Left ventricle myocardium superior (tissue), 1 donor: ENCODE results near the gene WDR48. TPM values are rescaled to one million over a fixed set of nuclear protein-coding genes. Genes with fewer than 3 reads are reported as not detected.

Source experiments
- ATAC-seq: fragments of 200-7000 bp; cut with Tn5 transposase; one replicate; pipeline ENCODE4 v1.9.1; 2020; ENCODE audit warnings: mild to moderate bottlenecking, moderate library complexity
- DNase-seq: peaks from one replicate; pipeline ENCODE4 v3.0.0-alpha.2; 2020
- intact Hi-C: fragments of 100-400 bp; cut with micrococcal nuclease; formaldehyde crosslinking; loops from one replicate; pipeline ENCODE4 v1.11.0; 2022
- total RNA-seq: library from RNA; stranded (reverse); fragmentation: NEBNext Ultra II Directional; extraction: Animal tissue kit (Norgen Biotek cat#: 25700); gene quantifications from one replicate; pipeline ENCODE4 v1.2.1, GENCODE V29; 2021
- donor health status: DM: no; HTN: yes; CAD: no; lungs with severe emphysema.

Gene WDR48
- total RNA-seq, 1 donor from 2014 or later, result 33.1 TPM

GRCh38 chr3:39099242-39099641, 47.4 kb downstream of the WDR48 start:
- DNase-seq (no peak), ATAC-seq (no peak)
- intact Hi-C loops, result no loop called here

DNA sequence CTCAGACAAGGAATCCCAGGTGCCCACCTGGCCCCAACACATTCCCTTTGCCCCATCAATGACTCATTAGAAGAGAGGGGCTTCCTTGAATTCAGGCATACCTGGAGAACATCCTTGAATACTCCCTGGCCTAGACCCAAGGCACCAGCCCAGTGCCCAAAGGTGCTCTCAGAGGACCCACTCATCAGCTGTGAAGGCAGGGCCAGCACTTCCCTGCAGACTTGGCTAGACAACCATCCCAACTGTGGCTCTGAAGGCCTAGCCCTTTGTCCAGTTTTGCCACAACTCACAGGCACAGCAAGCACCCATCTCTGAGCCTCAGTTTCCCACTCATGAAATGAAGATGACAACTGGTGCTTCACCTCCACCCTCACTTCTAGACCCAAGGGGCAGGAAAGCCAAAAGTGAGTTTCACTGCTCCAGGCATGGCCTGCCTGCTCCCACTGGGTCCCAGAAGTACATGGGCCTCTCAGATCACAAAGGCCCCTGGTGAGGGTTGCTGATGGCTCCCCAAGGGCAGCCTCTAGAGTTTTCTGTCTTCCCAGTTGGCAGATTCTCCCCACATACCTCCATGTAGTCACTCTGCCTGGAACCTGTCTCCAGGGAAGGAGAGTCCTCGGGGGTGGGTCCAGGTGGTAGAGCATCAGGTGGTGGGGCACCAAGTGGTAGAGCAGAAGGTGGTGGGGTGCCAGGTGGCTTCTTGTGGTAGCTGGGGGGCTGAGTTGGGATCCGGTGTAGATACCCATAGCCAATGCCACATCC, 48.1 kb downstream of the WDR48 start:
- intact Hi-C loops, result no loop called here
- ATAC-seq, result no peak
- no peak for DNase-seq

GRCh38 chr3:39100500-39100886, 48.7 kb downstream of the WDR48 start:
- DNase-seq, result no peak
- no peak for ATAC-seq
- intact Hi-C loops, result no loop called here

DNA sequence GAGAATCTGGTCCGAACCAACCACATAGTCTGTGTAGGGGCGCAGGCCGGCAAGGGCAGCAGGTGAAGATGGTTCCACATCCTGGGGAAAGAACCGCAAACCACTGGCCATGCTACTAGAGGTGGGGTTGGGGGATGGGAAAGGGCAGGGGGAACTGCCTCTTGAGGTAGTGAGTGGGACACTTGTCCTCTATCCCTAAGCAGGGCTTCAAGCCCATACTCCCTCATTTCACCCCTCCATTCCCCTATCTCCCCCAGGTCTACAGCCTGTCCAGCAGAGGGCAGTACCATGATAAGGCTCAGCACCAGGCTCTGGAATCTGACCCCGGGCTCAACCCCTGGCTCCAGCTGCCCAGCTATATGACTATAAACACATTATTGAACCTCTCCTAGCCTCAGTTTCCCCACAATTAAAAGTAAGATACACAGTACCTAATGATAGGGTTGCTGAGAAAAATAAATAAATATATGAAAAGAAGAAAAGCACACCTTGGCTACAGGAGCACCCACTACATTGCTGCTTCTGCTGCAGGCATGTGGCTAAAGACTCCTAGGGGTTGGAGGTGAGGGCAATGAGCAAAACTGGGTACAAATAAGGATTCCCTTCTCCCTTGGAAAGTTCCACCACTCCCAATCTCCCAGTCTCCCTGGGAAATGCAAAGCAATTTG, 49.3 kb downstream of the WDR48 start:
- intact Hi-C loops, result no loop called here
- peak; percentile 54 for ATAC-seq
- peak; percentile 46 for DNase-seq

DNA sequence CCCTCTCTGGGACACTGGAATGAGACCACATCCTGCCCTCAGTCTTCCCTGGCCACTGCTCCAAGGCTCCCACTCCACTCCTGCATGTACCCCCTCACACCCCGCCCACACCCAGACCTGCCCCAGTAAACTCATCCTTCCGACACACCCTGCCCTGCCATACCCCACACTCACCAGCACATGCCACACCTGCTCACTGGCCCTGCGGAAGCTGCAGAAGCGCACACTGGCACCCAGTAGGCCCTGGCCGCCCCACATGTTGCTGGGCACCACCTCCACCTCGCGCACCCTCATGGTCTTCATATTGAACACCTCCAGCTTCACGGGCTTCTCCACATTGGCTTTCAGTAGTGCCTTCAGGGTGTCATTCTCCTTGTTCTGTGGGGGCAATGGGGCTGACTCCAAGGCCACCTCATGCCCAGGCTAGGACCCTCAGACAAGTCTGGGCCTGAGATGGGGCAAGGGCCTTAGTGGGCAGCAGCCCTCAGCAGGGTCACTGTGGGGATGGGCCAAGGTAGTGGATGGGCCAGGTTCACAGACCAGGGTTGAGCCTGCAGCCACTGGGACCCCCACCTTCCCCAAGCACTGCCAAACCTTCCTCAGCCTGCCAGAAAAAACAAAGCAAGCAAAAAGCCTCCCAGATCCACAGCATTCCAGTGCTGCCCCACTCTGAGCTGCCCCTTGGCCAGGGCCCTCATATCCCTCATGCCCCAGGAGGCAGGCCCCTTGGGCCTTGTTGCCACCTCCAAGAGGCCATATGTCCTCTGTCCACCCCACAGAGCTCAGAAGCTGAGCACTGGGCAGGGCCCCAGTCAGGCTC, 50.9 kb downstream of the WDR48 start:
- ATAC-seq (no peak), DNase-seq (no peak)
- intact Hi-C loops, result no loop called here

GRCh38 chr3:39103324-39103693, 51.5 kb downstream of the WDR48 start:
- no peak for ATAC-seq
- intact Hi-C loops, result no loop called here
- DNase-seq, result no peak

DNA sequence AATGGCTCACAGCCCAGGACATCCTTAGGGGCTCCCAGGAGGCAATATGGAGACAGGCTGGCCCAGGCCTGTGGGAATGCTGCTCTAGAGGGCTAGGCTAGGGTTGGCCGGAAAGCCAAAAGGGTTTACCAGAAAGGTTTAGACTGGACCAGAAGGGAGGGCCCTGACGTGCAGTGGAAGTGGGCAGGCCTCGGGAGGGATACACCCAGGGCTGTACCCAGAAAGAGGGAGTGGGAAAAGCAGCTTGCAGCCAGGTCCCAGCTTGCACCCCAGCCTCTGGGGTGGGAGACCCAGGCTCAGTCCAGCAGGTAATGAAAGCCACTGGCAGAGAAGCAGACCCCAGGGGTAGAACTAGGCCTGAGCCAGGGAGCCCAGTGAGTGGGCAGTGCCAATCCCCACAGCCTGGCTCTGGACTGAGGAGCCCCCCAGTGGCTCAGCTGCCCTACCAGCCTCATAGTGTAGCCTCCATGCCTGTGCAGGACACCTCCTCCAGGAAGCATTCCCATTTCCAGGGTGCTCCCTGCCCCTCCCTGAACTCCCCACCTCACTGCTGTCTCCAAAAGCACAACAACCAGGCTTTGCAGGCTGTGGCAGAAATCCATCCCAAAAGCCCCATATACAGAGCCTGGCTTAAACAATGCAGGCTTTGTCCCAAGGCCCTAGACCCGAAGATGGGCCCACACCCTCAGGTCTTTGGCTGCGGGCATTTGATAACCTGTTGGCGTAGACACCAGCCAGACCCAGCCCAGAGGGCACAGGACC, 52.2 kb downstream of the WDR48 start:
- intact Hi-C loops, result no loop called here
- no peak for DNase-seq
- no peak for ATAC-seq

- intact Hi-C loops, result no loop called here
- ATAC-seq (no peak), DNase-seq (no peak)
Measured at GRCh38 chr3:39104961-39105686, 53.3 kb downstream of the WDR48 start.

DNA sequence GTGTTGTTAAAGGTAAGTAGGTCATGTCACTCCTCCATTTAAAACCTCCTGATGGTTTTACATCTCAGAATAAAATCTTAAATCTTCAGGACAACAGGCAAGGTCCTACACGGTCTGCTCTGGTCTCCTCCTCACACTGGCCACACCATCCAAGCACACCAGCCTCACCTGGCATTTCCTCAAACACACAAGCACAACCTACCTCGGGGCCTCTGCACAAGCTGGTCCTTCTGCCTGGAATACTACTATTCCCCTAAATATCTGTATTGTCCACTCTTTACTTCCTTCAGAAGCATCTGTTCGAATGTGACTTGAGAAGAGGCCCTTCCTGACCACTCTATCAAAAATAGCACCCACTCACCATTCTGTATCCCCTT, 53.9 kb downstream of the WDR48 start:
- intact Hi-C loops, result no loop called here
- DNase-seq (no peak), ATAC-seq (no peak)

GRCh38 chr3:39106281-39106811, 54.5 kb downstream of the WDR48 start:
- DNase-seq, result no peak
- intact Hi-C loops, result no loop called here
- ATAC-seq, result no peak

GRCh38 chr3:39106851-39107387, 55.1 kb downstream of the WDR48 start:
- peak; percentile 69 for ATAC-seq
- intact Hi-C loops, result no loop called here

GRCh38 chr3:39107388-39108199, 55.8 kb downstream of the WDR48 start, which contains the start of the genes GORASP1 and TTC21A:
TSS of gene GORASP1 (minus strand) at chr3:39107627. CDS start at chr3:39107541, 86 bp downstream.
TSS of gene TTC21A (plus strand) at chr3:39107680. CDS start at chr3:39107838, 158 bp downstream.
- DNase-seq (peak; percentile 92), ATAC-seq (peak; percentile 93)
- intact Hi-C loops, result no loop called here

More at GRCh38 chr3:39106851-39107387, 55.1 kb downstream of the WDR48 start:
- DNase-seq, result peak; percentile 78

DNA sequence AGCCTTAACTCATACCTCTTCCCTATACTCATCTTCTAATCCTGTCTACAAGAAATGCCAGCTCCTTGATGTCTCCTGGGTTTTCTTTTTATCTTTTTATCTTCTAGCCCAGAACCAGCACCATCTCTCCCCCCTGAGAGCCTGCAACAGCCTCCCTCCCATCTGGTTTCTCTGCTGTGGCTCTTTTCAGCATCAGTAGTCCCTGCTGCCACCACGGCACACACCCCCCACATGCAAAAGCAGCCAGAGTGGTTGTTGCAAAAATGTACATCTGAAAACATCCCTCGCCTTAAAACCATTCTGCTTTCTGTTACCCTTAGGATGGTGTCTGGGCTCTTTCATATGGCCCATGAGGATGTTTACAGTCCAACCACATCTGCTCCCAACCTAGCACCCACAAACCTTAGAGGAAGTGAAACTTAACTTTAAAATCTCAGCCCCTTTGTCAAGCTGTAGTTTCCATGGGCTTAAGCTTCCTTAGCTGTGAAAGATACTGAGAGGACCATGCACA, 56.4 kb downstream of the WDR48 start:
- DNase-seq (no peak), ATAC-seq (no peak)
- intact Hi-C loops, result no loop called here

GRCh38 chr3:39109086-39109485, 57.3 kb downstream of the WDR48 start:
- ATAC-seq, result no peak

DNA sequence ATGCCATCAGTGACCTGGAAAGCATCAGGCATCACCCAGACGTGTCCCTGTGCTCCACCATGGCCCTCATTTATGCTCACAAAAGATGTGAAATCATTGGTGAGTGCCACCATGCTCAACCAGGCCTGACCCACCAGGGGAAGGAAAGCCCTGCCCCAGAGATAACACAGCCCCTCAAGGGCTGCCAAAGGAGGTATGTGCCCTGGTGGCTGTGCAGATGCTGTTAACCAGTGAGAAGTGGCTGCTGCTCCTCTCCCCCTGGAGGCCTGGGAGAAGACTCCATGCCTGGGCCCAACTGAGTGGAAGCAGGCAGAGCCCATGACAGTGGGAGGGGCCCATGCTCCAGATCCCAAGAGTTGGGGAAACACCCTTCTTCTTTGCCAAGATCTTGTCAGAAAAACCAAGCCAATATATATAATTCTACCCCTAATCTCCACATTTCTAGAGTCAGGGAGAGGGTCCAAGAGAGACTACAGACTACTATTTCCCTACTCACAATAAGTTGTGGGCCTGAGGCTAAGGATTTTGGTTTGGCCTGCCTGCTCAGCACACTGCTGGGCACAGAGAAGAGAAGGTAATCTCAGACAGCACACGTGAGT, 58.3 kb downstream of the WDR48 start:
- no peak for ATAC-seq

More at GRCh38 chr3:39109086-39109485, 57.3 kb downstream of the WDR48 start:
- intact Hi-C loops, result no loop called here
- DNase-seq, result no peak

DNA sequence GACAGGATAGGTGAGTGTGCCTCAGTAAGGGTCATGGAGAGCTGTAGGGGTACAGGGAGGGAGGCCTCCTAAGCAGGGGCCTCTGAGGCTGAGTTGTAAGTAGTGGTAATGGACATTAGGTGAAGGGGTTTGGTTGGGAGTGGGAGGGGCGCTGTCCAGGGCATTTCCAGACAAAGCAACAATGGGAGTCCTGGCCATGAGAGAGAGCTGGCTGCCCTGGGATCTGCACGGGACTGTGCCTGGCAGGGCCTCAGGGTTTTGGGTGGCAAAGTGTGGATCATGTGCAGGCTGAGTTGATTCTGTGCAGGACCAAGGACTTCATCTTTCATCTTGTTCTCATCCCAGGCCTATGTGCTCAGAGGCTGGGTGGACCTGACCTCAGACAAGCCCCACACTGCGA, 60.3 kb downstream of the WDR48 start:
- intact Hi-C loops, result no loop called here

More for the DNA sequence above, 58.3 kb downstream of the WDR48 start:
- no peak for DNase-seq
- intact Hi-C loops, result no loop called here

GRCh38 chr3:39112535-39112934, 60.7 kb downstream of the WDR48 start:
- DNase-seq, result no peak
- ATAC-seq, result no peak
- intact Hi-C loops, result no loop called here

More for the DNA sequence above, 60.3 kb downstream of the WDR48 start:
- ATAC-seq (no peak), DNase-seq (no peak)
